PC-9 (cell line): Measurements from ENCODE around the gene CENPP. TPM values are rescaled to one million over a fixed set of nuclear protein-coding genes. Genes with fewer than 3 reads are reported as not detected.

Experiments
- BruUV-seq: library from RNA; stranded (reverse); fragments of 400-500 nt; replicated peaks from 2 replicates; lab custom pipeline; 2021; lab: Mats Ljungman, UMichigan
- CTCF ChIA-PET: fragments of 300-600 bp; sonication (Branson Sonifier 250); formaldehyde crosslinking; loops from one replicate; lab custom pipeline; 2022; ENCODE audit warnings: antibody characterized with exemption; lab: Charles Lee
- POLR2A ChIA-PET: fragments of 300-600 bp; sonication (Branson Sonifier 250); formaldehyde crosslinking; loops from one replicate; lab custom pipeline; 2022; ENCODE audit warnings: antibody characterized with exemption; ENCODE audit not compliant: unreplicated experiment; lab: Charles Lee
- DNase-seq, 2 experiments: peaks; one replicate each; pipeline versions ENCODE4 v3.0.0 to v3.0.0-alpha.2; 2015 to 2022; ENCODE audit warnings: mixed read lengths in 1 of 2
- H2AFZ ChIP-seq: fragments of 200-600 bp; sonication (generic); 2 replicates; pipeline ENCODE4 v1.8.1; 2017; ENCODE audit warnings: antibody characterized with exemption
- H3F3A ChIP-seq: fragments of 200-600 bp; sonication (generic); 2 replicates; pipeline ENCODE4 v1.8.1; 2017; ENCODE audit warnings: antibody characterized with exemption, mild to moderate bottlenecking, low read depth; ENCODE audit not compliant: insufficient read depth
- H3K27ac ChIP-seq: fragments of 200-600 bp; sonication (generic); 2 replicates; pipeline ENCODE4 v1.6.1; 2016; ENCODE audit warnings: mixed run types
- H3K27me3 ChIP-seq: fragments of 200-600 bp; sonication (generic); 2 replicates; pipeline ENCODE4 v1.6.1; 2016; ENCODE audit warnings: low read depth, mixed run types; ENCODE audit not compliant: insufficient read depth
- H3K36me3 ChIP-seq: fragments of 200-600 bp; sonication (generic); 2 replicates; pipeline ENCODE4 v1.6.1; 2016; ENCODE audit warnings: low read depth, mixed run types
- H3K4me1 ChIP-seq: fragments of 200-600 bp; sonication (generic); replicated peaks from 2 replicates; pipeline ENCODE4 v1.6.1; 2016; ENCODE audit warnings: mixed run types; ENCODE audit not compliant: insufficient read depth
- H3K4me2 ChIP-seq: fragments of 200-600 bp; sonication (generic); 2 replicates; pipeline ENCODE4 v1.6.1; 2017; ENCODE audit warnings: mixed run types
- H3K4me3 ChIP-seq: fragments of 200-600 bp; sonication (generic); 2 replicates; pipeline ENCODE4 v1.6.1; 2016; ENCODE audit warnings: mixed run types
- H3K79me2 ChIP-seq: fragments of 200-600 bp; sonication (generic); 2 replicates; pipeline ENCODE4 v1.6.1; 2017; ENCODE audit warnings: low read depth, mixed run types
- H3K9me2 ChIP-seq: fragments of 200-600 bp; sonication (generic); 2 replicates; pipeline ENCODE4 v1.8.1; 2017; ENCODE audit warnings: mild to moderate bottlenecking; ENCODE audit not compliant: insufficient read depth
- H3K9me3 ChIP-seq: fragments of 200-600 bp; sonication (generic); 2 replicates; pipeline ENCODE4 v1.8.1; 2016; ENCODE audit warnings: low read depth; ENCODE audit not compliant: insufficient read depth
- H4K20me1 ChIP-seq: fragments of 200-600 bp; sonication (generic); 2 replicates; pipeline ENCODE4 v1.8.1; 2017; ENCODE audit not compliant: insufficient read depth
- EZH2 ChIP-seq: fragments of 200-600 bp; sonication (generic); IDR thresholded peaks from 2 replicates; pipeline ENCODE4 v1.8.0; 2017; ENCODE audit warnings: antibody characterized with exemption, low read depth
- intact Hi-C: fragments of 100-400 bp; cut with micrococcal nuclease; formaldehyde crosslinking; loops from one replicate; pipeline ENCODE4 v1.10.0; 2022; ENCODE audit not compliant: unreplicated experiment
- total RNA-seq: library from RNA; stranded (reverse); gene quantifications from 2 replicates; pipeline ENCODE4 v1.2.3, GENCODE V29; 2021
- TF ChIP-seq, protein P1 (sequence below): fragments of 200-600 bp; sonication (generic); conservative IDR thresholded peaks from 2 replicates; pipeline ENCODE4 v1.6.1; 2017; ENCODE audit warnings: mixed run types, antibody characterized with exemption, mild to moderate bottlenecking, moderate library complexity

CENPP gene
- total RNA-seq, 1 experiment from 2014 or later = 10.0 TPM

DNA sequence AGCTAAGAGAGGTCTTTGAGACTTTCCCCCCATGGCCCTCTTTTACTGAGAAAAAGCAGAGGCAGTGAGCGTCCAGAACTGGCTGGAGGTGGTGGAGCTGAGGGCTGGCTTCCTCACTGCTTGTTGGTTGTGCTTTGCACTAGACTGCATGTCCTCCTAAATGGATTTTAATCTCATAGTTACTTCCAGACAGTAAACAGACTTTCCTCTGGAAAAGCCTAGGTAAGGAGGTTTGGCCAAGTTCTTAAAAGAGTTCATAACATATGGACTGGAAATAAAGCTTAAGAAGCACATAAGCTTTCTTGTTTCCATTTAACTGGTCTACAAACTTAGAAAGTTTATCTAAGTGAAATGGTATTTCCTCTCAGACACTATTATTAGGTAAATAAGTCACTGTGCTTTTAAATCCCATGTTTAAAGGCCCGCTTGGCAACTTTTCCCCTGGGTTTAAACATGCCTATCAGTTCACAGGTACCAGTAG is 154.6 kb downstream of the CENPP start:
- no peak for TF ChIP-seq EZH2
- TF ChIP-seq, protein P1, sequence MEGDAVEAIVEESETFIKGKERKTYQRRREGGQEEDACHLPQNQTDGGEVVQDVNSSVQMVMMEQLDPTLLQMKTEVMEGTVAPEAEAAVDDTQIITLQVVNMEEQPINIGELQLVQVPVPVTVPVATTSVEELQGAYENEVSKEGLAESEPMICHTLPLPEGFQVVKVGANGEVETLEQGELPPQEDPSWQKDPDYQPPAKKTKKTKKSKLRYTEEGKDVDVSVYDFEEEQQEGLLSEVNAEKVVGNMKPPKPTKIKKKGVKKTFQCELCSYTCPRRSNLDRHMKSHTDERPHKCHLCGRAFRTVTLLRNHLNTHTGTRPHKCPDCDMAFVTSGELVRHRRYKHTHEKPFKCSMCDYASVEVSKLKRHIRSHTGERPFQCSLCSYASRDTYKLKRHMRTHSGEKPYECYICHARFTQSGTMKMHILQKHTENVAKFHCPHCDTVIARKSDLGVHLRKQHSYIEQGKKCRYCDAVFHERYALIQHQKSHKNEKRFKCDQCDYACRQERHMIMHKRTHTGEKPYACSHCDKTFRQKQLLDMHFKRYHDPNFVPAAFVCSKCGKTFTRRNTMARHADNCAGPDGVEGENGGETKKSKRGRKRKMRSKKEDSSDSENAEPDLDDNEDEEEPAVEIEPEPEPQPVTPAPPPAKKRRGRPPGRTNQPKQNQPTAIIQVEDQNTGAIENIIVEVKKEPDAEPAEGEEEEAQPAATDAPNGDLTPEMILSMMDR = no peak
- POLR2A ChIA-PET = interaction anchor here (0.6 kb wide), 1 partner anchor 185 kb away, joined by 4 read pairs; no protein-coding TSS in a partner anchor
- Histone ChIP-seq H3K4me1 (peaks cover 28% of the 10 kb centered on the region), H3F3A (no peaks in the 10 kb centered on the region), H3K9me2 (no peaks in the 10 kb centered on the region), H3K4me3 (no peak overlapping the region), H3K27ac (peak overlapping the region; percentile 56), H3K9me3 (no peaks in the 10 kb centered on the region), H3K27me3 (no peaks in the 10 kb centered on the region), H4K20me1 (no peaks in the 10 kb centered on the region), H3K36me3 (no peaks in the 10 kb centered on the region), H2AFZ (peak overlapping the region; percentile 18; the same call in 1 of the 2 replicates), H3K4me2 (no peak overlapping the region), H3K79me2 (no peaks in the 10 kb centered on the region)
- no peak for DNase-seq
- CTCF ChIA-PET = no interaction called here
- intact Hi-C loops = loop anchor here (2.0 kb wide), 1 partner anchor 26 kb away; no protein-coding TSS in a partner anchor
- BruUV-seq = no TSS peak

DNA sequence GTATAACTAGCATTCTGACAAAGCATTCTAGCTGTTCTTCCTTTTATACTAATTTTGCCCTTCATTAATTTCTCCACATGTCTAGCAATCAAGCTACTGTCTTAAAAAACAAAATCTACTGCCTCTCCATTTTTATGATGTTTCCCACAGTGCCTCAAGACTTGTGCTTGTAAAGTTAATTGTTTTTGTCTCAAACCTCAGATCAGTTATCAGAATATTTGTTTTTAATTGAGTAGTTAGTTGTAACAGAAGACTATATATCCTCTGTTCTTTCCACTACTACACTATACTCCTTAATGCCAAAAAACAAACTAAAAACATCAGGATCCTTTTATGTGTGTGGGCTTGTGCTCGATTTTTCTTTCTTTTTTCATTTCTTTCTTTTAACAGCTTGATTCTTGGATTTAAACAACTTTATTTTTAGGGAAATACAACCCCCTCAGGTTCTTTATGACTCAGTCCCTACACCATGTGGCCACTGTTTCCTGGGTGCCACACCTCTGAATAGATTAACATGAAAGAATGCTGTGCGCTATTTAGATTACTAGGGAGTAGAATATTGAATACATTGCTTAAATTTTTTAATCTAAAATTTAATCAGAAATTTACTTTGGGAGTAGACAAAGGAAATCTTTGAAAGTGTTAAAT is 155.4 kb downstream of the CENPP start:
- peaks cover 28% of the 10 kb centered on the region for H3K4me1 ChIP-seq
- no peaks in the 10 kb centered on the region for H3K27me3 ChIP-seq
- TF ChIP-seq EZH2 = no peak
- TF ChIP-seq, protein P1 = no peak
- H2AFZ ChIP-seq = peak overlapping the region; percentile 7; the same call in 1 of the 2 replicates
- CTCF ChIA-PET = no interaction called here
- H3K4me2 ChIP-seq = peak overlapping the region; percentile 30
- no peaks in the 10 kb centered on the region for H3K36me3 ChIP-seq
- BruUV-seq = no TSS peak
- no peaks in the 10 kb centered on the region for H3K9me2 ChIP-seq
- POLR2A ChIA-PET = interaction anchor here (0.6 kb wide), 2 partner anchors 96 to 186 kb away, joined by 4 to 7 read pairs; no protein-coding TSS in a partner anchor
- peak in 1 of 2 experiments; percentile 71 for DNase-seq
- H3K27ac ChIP-seq = peak overlapping the region; percentile 56
- H3K79me2 ChIP-seq = no peaks in the 10 kb centered on the region
- H3F3A ChIP-seq = no peaks in the 10 kb centered on the region
- no peaks in the 10 kb centered on the region for H3K9me3 ChIP-seq
- intact Hi-C loops = loop anchor here (2.0 kb wide), 1 partner anchor 26 kb away; no protein-coding TSS in a partner anchor
- no peak overlapping the region for H3K4me3 ChIP-seq
- H4K20me1 ChIP-seq = no peaks in the 10 kb centered on the region

DNA sequence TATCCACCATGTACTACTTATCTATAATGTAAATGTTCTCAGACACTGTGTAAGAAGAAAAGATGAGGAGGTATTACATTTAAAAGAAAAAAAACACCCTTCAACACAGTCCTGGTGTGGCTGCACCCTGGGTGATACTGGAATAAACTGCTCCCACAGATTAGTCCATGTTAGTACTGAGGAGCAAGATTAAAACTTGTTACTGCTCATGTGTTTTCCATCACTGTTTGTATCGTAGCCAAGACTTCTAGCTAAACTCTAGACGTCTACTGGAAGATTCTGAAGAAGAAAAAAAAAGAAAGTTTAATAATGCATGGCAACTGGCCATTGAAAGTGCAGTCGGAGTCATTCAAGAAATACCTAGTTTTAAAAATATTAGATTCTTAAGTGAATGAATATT is 156.6 kb downstream of the CENPP start, which contains the start of gene ASPN:
ASPN (minus strand) TSS at position 178 of the 400 bp plus-strand sequence.
- no peak within 1 kb of the TSS for H3K4me3 ChIP-seq
- H3K79me2 ChIP-seq = no peaks in the 10 kb centered on the region
- H3K9me2 ChIP-seq = no peaks in the 10 kb centered on the region
- H3K36me3 ChIP-seq = no peaks in the 10 kb centered on the region
- H3K4me2 ChIP-seq = peak within 1 kb of the TSS; percentile 30
- no peak for DNase-seq
- peaks cover 28% of the 10 kb centered on the region for H3K4me1 ChIP-seq
- no peaks in the 10 kb centered on the region for H3F3A ChIP-seq
- BruUV-seq = no TSS peak
- intact Hi-C loops = no loop called here
- POLR2A ChIA-PET = interaction anchor here (0.6 kb wide), 1 partner anchor 24 kb away, joined by 3 read pairs; no protein-coding TSS in a partner anchor
- H3K27ac ChIP-seq = peak within 1 kb of the TSS; percentile 56; the same call in 1 of the 2 replicates
- no peaks in the 10 kb centered on the region for H4K20me1 ChIP-seq
- no peaks in the 10 kb centered on the region for H3K27me3 ChIP-seq
- H2AFZ ChIP-seq = no peak within 1 kb of the TSS
- H3K9me3 ChIP-seq = no peaks in the 10 kb centered on the region
- TF ChIP-seq EZH2 = no peak
- TF ChIP-seq, protein P1 = no peak
- CTCF ChIA-PET = no interaction called here
